GM12878 (cell line): ENCODE results near the gene PPP1R3G.

Source experiments
- EP300 ChIP-seq, 2 experiments: fragments of 150-350 bp in 1 of 2; IDR thresholded peaks; 2 replicates each; pipeline ENCODE4 v1.6.1; 2011 to 2012; ENCODE audit warnings: low read depth in 2 of 2, low read length in 2 of 2, borderline replicate concordance in 1 of 2, improper control_type of control experiment in 1 of 2, inconsistent platforms in 1 of 2; ENCODE audit not compliant: control insufficient read depth in 1 of 2
- MAX ChIP-seq: IDR thresholded peaks from 2 replicates; pipeline ENCODE4 v1.6.1; 2012; ENCODE audit warnings: low read depth, low read length, improper control_type of control experiment
- POLR2AphosphoS5 ChIP-seq: IDR thresholded peaks from 2 replicates; pipeline ENCODE4 v1.6.1; 2011; ENCODE audit warnings: mild to moderate bottlenecking, low read length, inconsistent platforms
- RB1 ChIP-seq: fragments of 450-650 bp; formaldehyde crosslinking; IDR thresholded peaks from 2 replicates; pipeline ENCODE4 v1.6.1; 2017; ENCODE audit warnings: mild to moderate bottlenecking, borderline replicate concordance
- SRF ChIP-seq, 2 experiments: IDR thresholded peaks; 2 replicates each; pipeline ENCODE4 v1.6.1; 2011; ENCODE audit warnings: low read depth in 2 of 2, low read length in 2 of 2, mild to moderate bottlenecking in 1 of 2, moderate library complexity in 1 of 2
- YY1 ChIP-seq: IDR thresholded peaks from 2 replicates; pipeline ENCODE4 v1.6.1; 2011; ENCODE audit warnings: low read depth, mild to moderate bottlenecking, low read length
- ZNF274 ChIP-seq: IDR thresholded peaks from one replicate; pipeline ENCODE4 v1.8.0; 2011; ENCODE audit not compliant: insufficient read length, insufficient read depth
- TF ChIP-seq, protein P1 (sequence below), 3 experiments: IDR thresholded peaks in 2 of 3; conservative IDR thresholded peaks in 1 of 3; 2 replicates each; pipeline ENCODE4 v1.5.1; 2011; ENCODE audit warnings: low read depth in 3 of 3, low read length in 3 of 3, mild to moderate bottlenecking in 3 of 3, control low read depth in 2 of 3, moderate library complexity in 2 of 3, inconsistent platforms in 1 of 3, mixed read lengths in 1 of 3; ENCODE audit not compliant: control insufficient read depth in 2 of 3, insufficient read depth in 1 of 3; ENCODE audit errors: extremely low read depth in 1 of 3

DNA sequence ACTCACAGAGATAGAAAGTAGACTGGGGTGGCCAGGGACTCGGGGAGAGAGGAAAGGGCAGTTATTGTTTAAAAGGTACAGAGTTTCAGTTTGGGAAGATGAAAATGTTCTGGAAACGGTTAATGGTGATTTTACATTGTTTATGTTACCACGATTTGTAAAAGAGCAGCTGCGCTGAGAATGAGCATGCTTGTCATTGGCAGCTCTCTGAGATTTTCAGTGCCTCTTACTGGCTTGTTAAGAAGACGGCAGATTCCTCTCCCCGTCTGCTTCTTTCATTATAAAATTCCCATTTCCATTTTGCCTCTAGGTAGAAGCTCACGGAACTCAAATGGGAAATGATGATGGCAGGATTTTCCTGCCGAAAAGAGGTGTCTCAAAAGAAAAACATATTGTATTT lies 39.7 kb upstream of the PPP1R3G start:
- TF ChIP-seq EP300 (IDR thresholded peaks at IDR 0.05; ENCODE audit: borderline replicate concordance in 1 of 2, control insufficient read depth in 1 of 2, low read depth in 2 of 2, low read length in 2 of 2) = no peak
- no peak for TF ChIP-seq SRF (IDR thresholded peaks at IDR 0.05; ENCODE audit: low read depth in 2 of 2, low read length in 2 of 2)
- TF ChIP-seq ZNF274 = no peak
- TF ChIP-seq RB1 = no peak
- no peak for TF ChIP-seq POLR2AphosphoS5
- TF ChIP-seq, protein P1, sequence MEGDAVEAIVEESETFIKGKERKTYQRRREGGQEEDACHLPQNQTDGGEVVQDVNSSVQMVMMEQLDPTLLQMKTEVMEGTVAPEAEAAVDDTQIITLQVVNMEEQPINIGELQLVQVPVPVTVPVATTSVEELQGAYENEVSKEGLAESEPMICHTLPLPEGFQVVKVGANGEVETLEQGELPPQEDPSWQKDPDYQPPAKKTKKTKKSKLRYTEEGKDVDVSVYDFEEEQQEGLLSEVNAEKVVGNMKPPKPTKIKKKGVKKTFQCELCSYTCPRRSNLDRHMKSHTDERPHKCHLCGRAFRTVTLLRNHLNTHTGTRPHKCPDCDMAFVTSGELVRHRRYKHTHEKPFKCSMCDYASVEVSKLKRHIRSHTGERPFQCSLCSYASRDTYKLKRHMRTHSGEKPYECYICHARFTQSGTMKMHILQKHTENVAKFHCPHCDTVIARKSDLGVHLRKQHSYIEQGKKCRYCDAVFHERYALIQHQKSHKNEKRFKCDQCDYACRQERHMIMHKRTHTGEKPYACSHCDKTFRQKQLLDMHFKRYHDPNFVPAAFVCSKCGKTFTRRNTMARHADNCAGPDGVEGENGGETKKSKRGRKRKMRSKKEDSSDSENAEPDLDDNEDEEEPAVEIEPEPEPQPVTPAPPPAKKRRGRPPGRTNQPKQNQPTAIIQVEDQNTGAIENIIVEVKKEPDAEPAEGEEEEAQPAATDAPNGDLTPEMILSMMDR (IDR thresholded peaks at IDR 0.05 in 2 of 3, conservative IDR thresholded peaks at IDR 0.05 in 1 of 3; ENCODE audit: control insufficient read depth in 2 of 3, extremely low read depth in 1 of 3, insufficient read depth in 1 of 3, low read depth in 3 of 3, low read length in 3 of 3) = no peak
- no peak for TF ChIP-seq YY1
- TF ChIP-seq MAX = no peak
